Progenitor cell of endocrine pancreas (in vitro differentiated cells): ENCODE data around the gene TMEM271. TPM values are rescaled to one million over a fixed set of nuclear protein-coding genes. Genes with fewer than 3 reads are reported as not detected.

Experiments
- DNase-seq: peaks from one replicate; pipeline ENCODE4 v3.0.0; 2021; ENCODE audit warnings: low spot score; ENCODE audit not compliant: unreplicated experiment
- H3K27ac Mint-ChIP-seq: 2 replicates; pipeline ENCODE4 v1.8.0; 2021; ENCODE audit warnings: mild to moderate bottlenecking, moderate library complexity, mixed read lengths
- H3K27me3 Mint-ChIP-seq: 2 replicates; pipeline ENCODE4 v1.8.0; 2021; ENCODE audit warnings: mixed read lengths
- H3K36me3 Mint-ChIP-seq: 2 replicates; pipeline ENCODE4 v1.8.0; 2022; ENCODE audit warnings: mixed read lengths; ENCODE audit not compliant: insufficient read depth
- H3K4me1 Mint-ChIP-seq: 2 replicates; pipeline ENCODE4 v1.8.0; 2021; ENCODE audit warnings: low read depth, mixed read lengths
- H3K4me3 Mint-ChIP-seq: 2 replicates; pipeline ENCODE4 v1.8.0; 2021; ENCODE audit warnings: low read depth, mild to moderate bottlenecking, moderate library complexity, mixed read lengths
- H3K9me3 Mint-ChIP-seq: 2 replicates; pipeline ENCODE4 v1.8.0; 2021; ENCODE audit warnings: low read depth, mixed read lengths
- CTCF ChIP-seq: fragments of 200-600 bp; sonication (generic); IDR thresholded peaks from one replicate; pipeline ENCODE4 v1.5.0; 2021; ENCODE audit warnings: antibody characterized with exemption, mild to moderate bottlenecking; ENCODE audit not compliant: unreplicated experiment
- long read RNA-seq: library from polyadenylated mRNA; unstranded; transcript quantifications from one replicate; pipeline ENCODE4 v2.0.0, GENCODE V29; 2020
- total RNA-seq: library from RNA; stranded (reverse); gene quantifications from 2 replicates; pipeline ENCODE4 v1.2.1, GENCODE V29; 2021

The TMEM271 gene, protein sequence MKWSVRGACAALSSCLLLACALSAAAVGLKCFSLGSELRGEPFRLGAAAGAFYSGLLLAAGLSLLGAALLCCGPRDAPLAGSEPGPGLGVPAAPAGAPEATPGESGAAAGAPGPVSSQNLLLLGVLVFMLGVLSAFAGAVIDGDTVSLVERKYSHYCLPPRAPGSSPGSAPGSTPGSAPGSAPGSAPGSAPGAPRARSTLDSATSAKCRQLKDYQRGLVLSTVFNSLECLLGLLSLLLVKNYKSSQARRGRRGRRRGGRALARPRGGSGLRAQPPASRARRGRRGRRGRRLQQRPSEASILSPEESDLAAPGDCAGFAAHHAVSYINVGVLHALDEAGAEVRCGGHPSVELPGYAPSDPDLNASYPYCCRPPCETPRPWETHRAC
- total RNA-seq, result not detected in 2 replicates
- long read RNA-seq, result 0 reads

DNA sequence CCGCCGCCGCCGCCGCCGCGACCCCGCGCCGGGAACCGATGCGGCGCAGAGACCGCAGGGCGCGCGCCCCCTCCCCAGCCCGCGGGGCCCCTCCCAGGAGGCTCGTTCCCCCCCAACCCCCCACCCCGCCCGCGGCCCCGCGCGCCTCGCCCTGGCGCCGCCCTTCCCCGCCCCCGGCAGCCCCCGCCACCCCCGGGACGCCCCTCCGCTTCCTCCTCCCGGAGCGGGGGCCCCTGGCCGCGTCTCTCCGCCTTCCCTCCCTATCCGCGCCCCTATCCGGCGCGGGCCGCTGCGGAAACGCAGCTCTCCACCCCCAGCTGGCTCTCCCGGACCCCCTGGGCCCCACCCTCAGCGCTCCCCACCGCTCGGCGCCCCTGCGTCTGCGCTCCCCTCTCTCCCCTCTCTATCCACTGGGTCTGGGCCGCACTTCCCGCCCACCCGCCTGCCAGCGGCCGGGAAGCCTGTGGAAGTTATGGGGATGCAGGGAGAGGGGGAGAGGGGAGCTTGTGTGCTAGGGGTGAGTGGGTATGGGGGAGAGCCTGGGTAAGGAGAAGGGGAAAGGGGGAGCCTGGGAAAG lies at the start of gene TMEM271:
Gene TMEM271 (minus strand): TSS at position 51 of the 577 bp plus-strand sequence. CDS start 233 bp downstream, outside the sequence.
- Mint-ChIP-seq H3K9me3 (no peaks in the 10 kb centered on the region), H3K4me1 (peaks cover 6% of the 10 kb centered on the region), H3K27me3 (peaks cover 75% of the 10 kb centered on the region), H3K4me3 (no peak within 1 kb of the TSS), H3K36me3 (no peaks in the 10 kb centered on the region), H3K27ac (no peak within 1 kb of the TSS)
- no peak for TF ChIP-seq CTCF
- DNase-seq, result no peak

GRCh38 chr4:625631-626161 lies 49.6 kb upstream of the TMEM271 start:
- no peak overlapping the region for H3K4me3 Mint-ChIP-seq
- H3K36me3 Mint-ChIP-seq, result no peaks in the 10 kb centered on the region
- no peak for DNase-seq
- no peaks in the 10 kb centered on the region for H3K9me3 Mint-ChIP-seq
- H3K27me3 Mint-ChIP-seq, result peaks cover 23% of the 10 kb centered on the region
- H3K27ac Mint-ChIP-seq, result no peak overlapping the region
- peaks cover 6% of the 10 kb centered on the region for H3K4me1 Mint-ChIP-seq
- TF ChIP-seq CTCF, result no peak

GRCh38 chr4:624705-625590 lies 48.9 kb upstream of the TMEM271 start, which contains the start of gene PDE6B:
TSS of gene PDE6B (plus strand) at chr4:625573. CDS start at chr4:625627, 54 bp downstream.
- no peak for TF ChIP-seq CTCF
- H3K9me3 Mint-ChIP-seq, result no peaks in the 10 kb centered on the region
- peaks cover 2% of the 10 kb centered on the region for H3K4me1 Mint-ChIP-seq
- H3K36me3 Mint-ChIP-seq, result no peaks in the 10 kb centered on the region
- no peak within 1 kb of the TSS for H3K4me3 Mint-ChIP-seq
- DNase-seq, result no peak
- H3K27me3 Mint-ChIP-seq, result peaks cover 30% of the 10 kb centered on the region
- H3K27ac Mint-ChIP-seq, result no peak within 1 kb of the TSS

DNA sequence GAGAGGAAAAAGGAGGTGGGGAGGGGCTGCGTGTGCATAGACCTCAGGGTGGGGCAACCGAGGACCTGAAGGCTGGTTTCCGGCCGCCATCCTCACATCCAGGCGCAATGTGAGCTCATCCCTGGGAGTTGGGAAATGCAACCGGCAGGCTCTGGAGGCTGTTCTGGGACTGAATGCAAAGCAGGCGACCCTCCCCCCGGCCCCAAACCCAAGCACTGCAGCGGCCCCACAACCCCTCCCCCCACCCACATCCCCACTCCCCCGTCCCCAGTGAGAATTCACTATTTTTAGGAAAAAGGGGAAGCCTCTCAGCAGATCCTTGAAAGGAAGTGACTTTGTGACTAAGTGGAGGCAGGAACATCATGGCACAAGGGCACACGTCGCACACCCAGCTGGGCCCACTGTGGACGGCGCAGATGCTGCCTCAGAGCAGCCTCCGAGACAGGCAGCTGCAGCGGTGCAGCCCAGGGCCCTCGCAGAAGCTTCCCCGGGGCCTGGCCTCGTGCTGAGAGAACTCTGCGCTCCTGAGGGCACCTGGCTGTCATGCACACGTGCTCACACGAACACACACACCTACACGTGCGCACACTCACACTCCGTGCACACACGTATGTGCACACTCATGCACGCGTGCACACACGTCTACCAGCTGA lies 47.9 kb upstream of the TMEM271 start:
- Mint-ChIP-seq H3K9me3 (no peaks in the 10 kb centered on the region), H3K36me3 (no peaks in the 10 kb centered on the region), H3K27me3 (peaks cover 32% of the 10 kb centered on the region), H3K4me3 (no peak overlapping the region), H3K4me1 (no peaks in the 10 kb centered on the region), H3K27ac (no peak overlapping the region)
- TF ChIP-seq CTCF, result no peak
- DNase-seq, result no peak
